ENCODE measurements around the gene PROCA1. TPM values are rescaled to one million over a fixed set of nuclear protein-coding genes. Genes with fewer than 3 reads are reported as not detected.

Gene PROCA1
- total RNA-seq, result 10 to 100 TPM; 28.7 to 41.6 TPM
- 20.6 TPM for polyA plus RNA-seq (2013, experiment 1 of 2)
- polyA plus RNA-seq (2013, experiment 2 of 2), result 19.2 TPM
- long read RNA-seq, experiment 1, partial matches to known transcripts, result 0 of 1 reads
- long read RNA-seq, experiment 1, other reads (novel, unspliced or antisense), result 0 of 1 reads
- long read RNA-seq, experiment 2, partial matches to known transcripts, result 3 of 17 reads
- long read RNA-seq, experiment 2, other reads (novel, unspliced or antisense), result 11 of 17 reads
- long read RNA-seq, experiment 3, partial matches to known transcripts, result 1 of 7 reads
- long read RNA-seq, experiment 3, other reads (novel, unspliced or antisense), result 4 of 7 reads
- long read RNA-seq, experiment 4, partial matches to known transcripts, result 0 of 16 reads
- long read RNA-seq, experiment 4, other reads (novel, unspliced or antisense), result 15 of 16 reads

DNA sequence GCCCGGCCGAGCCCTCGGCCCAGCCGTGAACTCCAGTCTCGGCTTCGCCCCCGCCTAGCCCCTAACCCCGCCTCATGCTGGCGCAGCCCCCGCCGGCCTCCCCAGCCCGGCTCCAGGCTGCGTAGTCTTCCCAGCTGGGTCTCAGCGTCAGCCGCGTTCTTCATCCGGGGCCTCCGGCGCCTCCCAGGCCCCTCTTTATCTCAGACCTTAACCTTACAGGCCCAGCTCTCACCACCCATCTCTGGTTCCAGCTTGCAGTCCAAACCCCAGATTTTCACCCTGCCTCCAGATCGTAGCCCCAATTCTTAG lies at the start of gene PROCA1:
TSS of gene PROCA1 (minus strand) at position 166 of the 309 bp plus-strand sequence. CDS start 228 bp downstream, outside the sequence.
- H3K27me3 ChIP-seq (ENCODE audit: control insufficient read depth, insufficient read depth, low read length, poor library complexity, severe bottlenecking), result no peaks in the 10 kb centered on the region
- H3K4me3 ChIP-seq (ENCODE audit: low read length), result peak within 1 kb of the TSS; percentile 95
- 0 to 2% methylated on average over 4 to 20 of the region's 20 CpGs for WGBS, 2 experiments (ENCODE audit: insufficient coverage in 1 of 2, insufficient read length in 1 of 2)
- DNase-seq, result peak; percentile 93
- no peaks in the 10 kb centered on the region for H3K4me1 ChIP-seq (ENCODE audit: control insufficient read depth, insufficient read depth, low read length)
- peaks cover 20% of the 10 kb centered on the region for H3K4me1 Mint-ChIP-seq
- peak within 1 kb of the TSS; percentile 75 for H3K4me3 Mint-ChIP-seq
- peak within 1 kb of the TSS; percentile 98 for H3K27ac ChIP-seq (ENCODE audit: low read depth, low read length)
- TF ChIP-seq CTCF (conservative IDR thresholded peaks at IDR 0.05), result no peak
- H3K27ac Mint-ChIP-seq, result peak within 1 kb of the TSS; percentile 98
- H3K27me3 Mint-ChIP-seq (ENCODE audit: insufficient read depth), result no peaks in the 10 kb centered on the region
- H3K36me3 Mint-ChIP-seq (ENCODE audit: low read depth), result peaks cover 24% of the 10 kb centered on the region
- H3K9ac ChIP-seq (ENCODE audit: extremely low read depth, low read length, poor library complexity, severe bottlenecking), result peak within 1 kb of the TSS; percentile 91
- peaks cover 27% of the 10 kb centered on the region for H3K36me3 ChIP-seq (ENCODE audit: control insufficient read depth, insufficient read depth, low read length)
- no peaks in the 10 kb centered on the region for H3K9me3 ChIP-seq (ENCODE audit: control insufficient read depth, low read length)
- H3K9me3 Mint-ChIP-seq, result no peaks in the 10 kb centered on the region

DNA sequence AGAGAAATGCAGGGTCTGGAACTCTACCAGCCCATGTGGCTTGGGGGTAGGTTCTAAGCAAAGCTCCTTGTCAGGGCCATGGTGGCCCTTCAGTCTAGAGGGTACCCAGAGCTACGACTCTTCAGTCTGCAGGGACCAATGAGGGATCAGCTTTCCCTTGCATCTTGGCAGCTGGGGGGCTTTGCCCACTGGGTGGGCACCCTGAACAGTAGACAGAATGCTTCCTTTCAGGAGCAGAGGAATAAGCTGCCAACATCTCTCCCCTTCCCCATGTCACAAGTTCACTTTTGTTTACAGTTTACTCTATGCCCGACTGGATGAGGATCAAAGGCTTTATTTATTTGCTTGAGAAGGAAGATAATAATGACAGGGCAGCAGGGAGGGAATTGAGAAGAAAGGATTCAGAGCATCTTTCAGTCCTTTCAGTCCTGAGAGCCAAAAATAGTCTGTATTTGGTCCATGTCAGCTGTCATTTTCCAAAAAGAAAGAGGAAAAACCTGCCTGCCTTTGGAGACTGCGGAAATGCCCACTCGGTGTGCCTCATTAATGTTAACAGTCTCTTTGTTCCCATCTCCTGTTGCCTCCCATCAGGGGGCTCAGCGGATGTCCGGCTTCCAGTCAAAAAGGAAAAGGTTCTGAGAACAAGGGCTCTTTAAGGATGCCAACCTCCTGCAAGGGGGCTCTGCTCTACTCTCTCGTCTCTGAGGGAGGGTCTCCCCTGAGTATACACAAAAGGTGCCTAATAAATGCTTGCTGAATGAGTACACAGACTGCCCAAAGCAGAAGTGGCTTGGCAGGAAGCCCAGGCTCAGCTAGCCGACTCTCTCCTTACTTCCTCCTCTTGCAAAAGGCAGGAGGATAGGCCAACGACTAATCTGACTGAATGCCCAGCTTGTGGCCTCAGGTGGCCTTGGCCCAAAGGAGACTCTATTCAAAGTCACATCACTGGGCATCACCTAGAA lies 49.2 kb upstream of the PROCA1 start:
- H3K27me3 Mint-ChIP-seq (ENCODE audit: insufficient read depth), result no peaks in the 10 kb centered on the region
- Histone ChIP-seq H3K27me3 (ENCODE audit: control insufficient read depth, insufficient read depth, low read length, poor library complexity, severe bottlenecking) (no peaks in the 10 kb centered on the region), H3K9me3 (ENCODE audit: control insufficient read depth, low read length) (no peaks in the 10 kb centered on the region), H3K9ac (ENCODE audit: extremely low read depth, low read length, poor library complexity, severe bottlenecking) (no peak overlapping the region), H3K27ac (ENCODE audit: low read depth, low read length) (peak overlapping the region; percentile 68), H3K36me3 (ENCODE audit: control insufficient read depth, insufficient read depth, low read length) (peaks cover 68% of the 10 kb centered on the region), H3K4me3 (ENCODE audit: low read length) (no peak overlapping the region), H3K4me1 (ENCODE audit: control insufficient read depth, insufficient read depth, low read length) (peaks cover 9% of the 10 kb centered on the region)
- 24 to 37% methylated on average over 6 to 9 of the region's 9 CpGs for WGBS, 2 experiments (ENCODE audit: insufficient coverage in 1 of 2, insufficient read length in 1 of 2)
- no peak overlapping the region for H3K4me3 Mint-ChIP-seq
- peak; percentile 94 for DNase-seq
- peaks cover 22% of the 10 kb centered on the region for H3K4me1 Mint-ChIP-seq
- no peaks in the 10 kb centered on the region for H3K9me3 Mint-ChIP-seq
- peak overlapping the region; percentile 86 for H3K27ac Mint-ChIP-seq
- H3K36me3 Mint-ChIP-seq (ENCODE audit: low read depth), result peaks cover 65% of the 10 kb centered on the region
- no peak for TF ChIP-seq CTCF (conservative IDR thresholded peaks at IDR 0.05)

GRCh38 chr17:28759256-28759865 lies 47.7 kb upstream of the PROCA1 start:
- peaks cover 58% of the 10 kb centered on the region for H3K36me3 Mint-ChIP-seq (ENCODE audit: low read depth)
- H3K27me3 Mint-ChIP-seq (ENCODE audit: insufficient read depth), result no peaks in the 10 kb centered on the region
- H3K4me3 Mint-ChIP-seq, result no peak overlapping the region
- H3K36me3 ChIP-seq (ENCODE audit: control insufficient read depth, insufficient read depth, low read length), result peaks cover 56% of the 10 kb centered on the region
- DNase-seq, result no peak
- TF ChIP-seq CTCF (conservative IDR thresholded peaks at IDR 0.05), result no peak
- peaks cover 9% of the 10 kb centered on the region for H3K4me1 ChIP-seq (ENCODE audit: control insufficient read depth, insufficient read depth, low read length)
- no peak overlapping the region for H3K27ac Mint-ChIP-seq
- H3K9ac ChIP-seq (ENCODE audit: extremely low read depth, low read length, poor library complexity, severe bottlenecking), result no peak overlapping the region
- H3K27me3 ChIP-seq (ENCODE audit: control insufficient read depth, insufficient read depth, low read length, poor library complexity, severe bottlenecking), result no peaks in the 10 kb centered on the region
- no peak overlapping the region for H3K27ac ChIP-seq (ENCODE audit: low read depth, low read length)
- H3K9me3 ChIP-seq (ENCODE audit: control insufficient read depth, low read length), result no peaks in the 10 kb centered on the region
- 95 to 97% methylated on average over 11 to 18 of the region's 18 CpGs for WGBS, 2 experiments (ENCODE audit: insufficient coverage in 1 of 2, insufficient read length in 1 of 2)
- H3K9me3 Mint-ChIP-seq, result no peaks in the 10 kb centered on the region
- peaks cover 18% of the 10 kb centered on the region for H3K4me1 Mint-ChIP-seq
- H3K4me3 ChIP-seq (ENCODE audit: low read length), result no peak overlapping the region
